ENCODE measurements around the gene GRIPAP1.

GRIPAP1 gene, protein sequence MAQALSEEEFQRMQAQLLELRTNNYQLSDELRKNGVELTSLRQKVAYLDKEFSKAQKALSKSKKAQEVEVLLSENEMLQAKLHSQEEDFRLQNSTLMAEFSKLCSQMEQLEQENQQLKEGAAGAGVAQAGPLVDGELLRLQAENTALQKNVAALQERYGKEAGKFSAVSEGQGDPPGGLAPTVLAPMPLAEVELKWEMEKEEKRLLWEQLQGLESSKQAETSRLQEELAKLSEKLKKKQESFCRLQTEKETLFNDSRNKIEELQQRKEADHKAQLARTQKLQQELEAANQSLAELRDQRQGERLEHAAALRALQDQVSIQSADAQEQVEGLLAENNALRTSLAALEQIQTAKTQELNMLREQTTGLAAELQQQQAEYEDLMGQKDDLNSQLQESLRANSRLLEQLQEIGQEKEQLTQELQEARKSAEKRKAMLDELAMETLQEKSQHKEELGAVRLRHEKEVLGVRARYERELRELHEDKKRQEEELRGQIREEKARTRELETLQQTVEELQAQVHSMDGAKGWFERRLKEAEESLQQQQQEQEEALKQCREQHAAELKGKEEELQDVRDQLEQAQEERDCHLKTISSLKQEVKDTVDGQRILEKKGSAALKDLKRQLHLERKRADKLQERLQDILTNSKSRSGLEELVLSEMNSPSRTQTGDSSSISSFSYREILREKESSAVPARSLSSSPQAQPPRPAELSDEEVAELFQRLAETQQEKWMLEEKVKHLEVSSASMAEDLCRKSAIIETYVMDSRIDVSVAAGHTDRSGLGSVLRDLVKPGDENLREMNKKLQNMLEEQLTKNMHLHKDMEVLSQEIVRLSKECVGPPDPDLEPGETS

DNA sequence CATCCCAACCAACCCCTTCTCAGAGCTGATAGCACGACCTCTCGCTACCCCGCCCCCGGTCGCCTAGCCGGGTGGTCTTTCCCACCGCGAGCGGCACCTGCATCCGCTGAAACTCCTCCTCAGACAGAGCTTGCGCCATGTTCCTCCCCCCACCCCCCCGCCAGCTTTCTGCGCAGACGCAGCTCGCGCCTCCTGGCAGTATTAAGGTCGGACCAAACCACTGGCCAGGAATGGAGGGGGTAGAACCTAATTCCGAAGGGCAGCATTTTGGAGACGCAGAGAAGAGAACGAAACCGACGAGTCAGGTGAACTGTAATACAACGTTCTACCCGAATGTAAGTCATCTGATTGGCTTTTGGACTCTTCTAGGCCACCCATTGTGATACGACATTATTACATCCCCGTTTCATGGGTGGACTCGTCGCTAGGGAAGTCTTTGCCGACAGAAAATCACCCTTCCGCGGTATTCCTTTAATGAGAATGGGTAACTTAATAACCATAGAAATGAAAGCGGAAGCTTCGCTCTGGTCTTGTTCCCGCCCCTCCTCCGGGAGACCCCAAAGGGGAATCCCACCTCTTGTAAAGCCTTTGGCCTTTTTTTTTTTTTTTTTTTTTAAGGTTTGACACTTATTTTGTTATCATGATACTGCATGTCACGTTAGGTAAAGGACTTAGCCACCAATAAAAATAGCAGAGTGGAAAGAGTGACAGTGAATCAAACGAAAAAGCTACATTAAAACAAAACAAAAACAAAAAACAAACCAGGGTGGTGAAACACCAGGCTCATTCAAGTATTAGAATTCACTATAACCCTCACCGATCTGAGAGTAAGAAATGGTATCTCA is at the start of gene GRIPAP1:
Gene GRIPAP1 (minus strand): TSS at position 174 of the 845 bp plus-strand sequence. CDS start 35 bp downstream, at position 139.
- DNase-seq (ENCODE audit: low read depth), result peak; percentile 88

- DNase-seq (ENCODE audit: low read depth), result no peak
Measured at GRCh38 chrX:49043987-49044281, 41.9 kb upstream of the GRIPAP1 start.

DNA sequence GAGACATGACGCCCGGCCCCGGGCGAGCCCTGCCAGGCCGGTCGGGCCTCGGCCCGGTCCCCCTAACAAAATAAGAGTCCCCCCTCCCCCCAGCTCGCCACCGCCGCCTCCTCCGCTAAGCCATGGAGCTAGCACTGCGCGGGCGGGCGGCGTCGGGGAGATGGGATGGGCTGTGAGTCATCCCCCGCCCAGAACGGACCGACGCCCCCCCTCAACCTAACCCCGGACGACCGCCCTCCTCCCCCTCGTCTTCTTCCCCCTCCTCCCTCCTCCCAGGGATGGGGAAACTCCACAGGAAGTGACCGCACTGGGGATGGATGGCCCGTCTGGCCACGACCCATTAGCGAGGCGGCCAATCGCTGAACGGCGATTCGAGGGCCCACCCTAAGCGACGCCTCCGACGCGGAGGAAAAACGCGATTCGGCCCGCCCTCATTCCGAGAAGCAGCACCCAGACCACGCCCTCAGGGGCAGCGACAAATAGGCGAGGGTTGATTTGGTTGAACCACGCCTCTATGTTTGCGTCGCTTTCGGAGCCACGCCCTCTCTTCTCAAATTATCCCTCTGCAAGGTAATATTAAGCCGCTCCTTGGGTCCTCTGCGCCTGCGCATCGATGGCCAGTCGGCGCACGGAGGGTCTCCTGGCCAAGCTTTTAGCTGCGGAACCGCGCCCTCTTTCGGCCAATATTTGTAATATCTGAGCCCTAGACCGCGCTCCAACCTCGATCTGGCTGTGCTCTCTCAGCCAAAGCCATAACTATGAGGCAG is 41.3 kb upstream of the GRIPAP1 start, which contains the start of gene TFE3:
Gene TFE3 (minus strand): TSS at position 138 of the 767 bp plus-strand sequence. CDS start 131 bp downstream, at position 7.
- DNase-seq (ENCODE audit: low read depth), result peak; percentile 98

- DNase-seq (ENCODE audit: low read depth), result peak; percentile 28
Measured at GRCh38 chrX:49042581-49043219, 40.6 kb upstream of the GRIPAP1 start.

DNA sequence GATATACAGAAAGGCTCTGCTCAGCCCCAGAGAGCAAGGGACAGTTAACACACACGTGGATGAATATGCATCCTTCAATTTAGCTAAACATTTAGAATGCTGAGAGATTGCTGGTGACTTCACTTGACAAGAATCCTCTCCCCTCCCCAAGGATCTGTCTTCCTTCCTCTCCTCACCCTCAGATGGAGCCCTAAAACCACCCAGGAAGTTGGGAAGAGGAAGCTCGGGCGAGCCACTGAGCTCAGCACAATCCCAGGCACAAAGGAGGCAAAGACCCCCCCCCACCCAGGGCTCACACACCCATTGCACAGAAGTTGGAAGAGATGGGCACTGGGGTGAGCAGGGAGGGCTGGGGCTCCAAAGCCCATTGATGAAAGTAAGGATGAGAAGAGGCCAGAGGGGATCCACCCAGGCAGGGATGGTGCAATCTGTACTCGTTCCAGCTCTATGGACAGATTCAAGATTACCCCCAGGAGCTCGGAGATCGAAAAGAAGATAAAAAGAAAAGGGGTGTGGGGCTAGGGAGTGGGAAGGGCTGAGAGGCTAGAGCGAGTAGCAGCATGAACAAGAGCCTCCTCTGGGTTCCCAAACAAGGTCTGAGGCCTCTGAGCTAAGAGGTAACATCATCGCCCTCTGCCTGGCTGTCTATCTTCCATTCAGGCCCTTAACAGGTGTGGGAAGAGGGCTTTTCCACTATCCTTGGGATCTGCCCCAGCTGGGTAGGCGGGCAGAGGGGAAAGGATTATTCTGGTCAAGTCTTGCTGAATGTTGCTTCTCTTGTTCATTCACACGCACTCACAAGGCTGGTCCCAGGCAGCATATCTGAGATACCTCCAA is 39.9 kb upstream of the GRIPAP1 start:
- DNase-seq (ENCODE audit: low read depth), result peak; percentile 82

- DNase-seq (ENCODE audit: low read depth), result peak; percentile 59
Measured at GRCh38 chrX:49040376-49040955, 38.4 kb upstream of the GRIPAP1 start.

- peak; percentile 95 for DNase-seq (ENCODE audit: low read depth)
Measured at GRCh38 chrX:49039598-49040375, 37.7 kb upstream of the GRIPAP1 start.

GRCh38 chrX:49037883-49038475 is 35.9 kb upstream of the GRIPAP1 start:
- peak; percentile 78 for DNase-seq (ENCODE audit: low read depth)

GRCh38 chrX:49030283-49030682 is 28.2 kb upstream of the GRIPAP1 start:
- no peak for DNase-seq (ENCODE audit: low read depth)

DNA sequence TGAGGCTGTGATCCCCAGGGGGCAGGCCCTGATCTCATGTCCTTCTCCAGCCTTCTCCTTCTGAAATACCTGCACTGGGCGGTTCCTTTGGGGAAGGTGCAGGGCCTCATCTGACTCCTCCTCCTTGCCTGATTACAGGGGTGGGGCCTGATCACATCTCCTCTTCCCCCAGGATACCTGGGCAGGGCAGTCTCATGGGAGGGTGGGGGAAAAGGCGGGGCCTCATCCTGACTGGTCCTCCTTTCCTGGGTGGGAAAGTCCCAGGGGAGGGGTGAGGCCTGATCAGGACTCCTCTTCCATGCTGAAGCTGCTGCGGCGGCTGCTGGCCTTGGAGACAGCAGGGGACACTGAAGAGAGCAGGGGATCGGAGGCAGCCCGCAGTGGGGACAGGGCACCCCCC is 27.8 kb upstream of the GRIPAP1 start:
- DNase-seq (ENCODE audit: low read depth), result no peak

GRCh38 chrX:49019599-49020249 is 17.7 kb upstream of the GRIPAP1 start:
- DNase-seq (ENCODE audit: low read depth), result no peak

DNA sequence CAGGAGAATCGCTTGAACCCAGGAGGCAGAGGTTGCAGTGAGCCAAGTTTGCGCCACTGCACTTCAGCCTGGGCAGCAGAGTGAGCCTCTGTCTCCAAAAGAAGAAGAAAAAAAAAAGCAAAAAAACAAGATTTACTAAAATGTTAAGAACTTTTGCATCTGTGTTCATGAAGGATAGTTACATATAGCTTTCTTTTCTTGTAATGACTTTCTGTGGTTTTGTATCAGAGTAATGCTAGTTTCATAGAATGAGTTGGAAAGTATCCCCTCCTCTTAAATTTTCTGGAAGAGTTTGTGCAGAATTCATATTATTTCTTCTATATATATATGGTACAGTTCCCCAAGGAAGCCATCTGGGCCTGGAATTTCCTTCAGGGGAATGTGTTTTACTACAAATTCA is 17.0 kb upstream of the GRIPAP1 start:
- DNase-seq (ENCODE audit: low read depth), result no peak

DNA sequence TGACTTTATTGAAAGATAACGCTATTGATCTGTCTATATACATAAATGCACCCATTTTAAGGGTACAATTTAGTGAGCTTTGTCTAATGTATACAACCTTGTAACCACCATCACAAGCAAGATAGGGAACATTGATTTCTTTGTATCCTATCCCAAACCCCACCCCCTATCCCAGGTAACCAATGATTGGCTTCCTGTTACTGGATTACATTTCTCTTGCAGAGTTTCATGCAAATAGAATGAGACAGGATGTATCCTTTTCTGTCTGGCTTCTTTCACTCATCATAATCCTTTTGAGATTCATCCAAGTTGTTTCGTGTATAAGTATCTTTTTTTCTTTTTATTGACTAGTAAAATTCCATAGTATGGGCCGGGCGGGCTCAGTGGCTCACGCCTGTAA is 1.6 kb upstream of the GRIPAP1 start:
- peak; percentile 4 for DNase-seq (ENCODE audit: low read depth)

DNA sequence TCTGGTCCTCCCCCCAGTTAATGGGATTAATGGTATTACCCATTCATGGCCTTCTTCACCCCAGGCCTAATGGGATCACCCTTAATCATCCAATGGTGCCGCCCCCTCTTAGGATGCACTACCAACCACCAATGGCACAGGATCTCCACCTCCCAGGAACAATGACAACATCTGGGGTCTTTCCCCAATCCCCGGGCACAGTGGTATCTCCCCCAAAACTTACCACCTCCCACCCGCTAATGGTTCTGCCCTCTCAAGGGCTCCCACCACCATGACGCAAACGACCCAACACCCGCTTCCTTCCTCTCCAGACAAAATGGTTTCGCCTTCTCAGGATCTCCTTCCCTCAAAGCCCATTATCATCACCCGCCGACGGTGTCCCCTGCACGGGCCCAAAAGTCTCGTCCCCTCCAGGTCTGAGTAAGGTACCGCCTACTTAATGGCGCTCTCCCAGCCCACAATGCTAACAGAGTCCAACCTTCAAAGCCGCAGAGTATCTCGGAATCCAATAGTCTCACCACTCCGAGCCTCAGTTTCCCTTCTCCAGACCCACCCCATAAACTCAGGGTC is 458 bp downstream of the GRIPAP1 start:
- DNase-seq (ENCODE audit: low read depth), result peak; percentile 76

DNA sequence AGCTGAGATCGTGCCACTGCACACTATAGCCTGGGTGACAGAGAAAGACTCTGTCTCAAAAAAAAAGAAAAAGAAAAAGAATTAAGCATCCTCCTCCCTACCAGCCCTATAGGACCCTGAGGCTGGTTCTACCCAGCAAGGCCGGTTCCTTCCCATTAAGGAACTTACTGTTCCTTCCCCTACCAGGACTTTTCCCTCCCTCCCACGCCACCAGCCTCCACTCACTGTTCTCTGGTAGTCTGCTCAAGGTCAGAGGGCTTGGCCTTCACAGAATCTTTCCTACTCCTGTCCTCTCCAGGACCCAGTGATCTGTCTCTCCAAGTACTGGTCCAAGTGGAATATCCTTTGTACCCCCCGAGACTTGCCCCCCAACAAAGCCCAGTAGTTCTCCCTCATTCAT is 1.4 kb downstream of the GRIPAP1 start:
- no peak for DNase-seq (ENCODE audit: low read depth)

DNA sequence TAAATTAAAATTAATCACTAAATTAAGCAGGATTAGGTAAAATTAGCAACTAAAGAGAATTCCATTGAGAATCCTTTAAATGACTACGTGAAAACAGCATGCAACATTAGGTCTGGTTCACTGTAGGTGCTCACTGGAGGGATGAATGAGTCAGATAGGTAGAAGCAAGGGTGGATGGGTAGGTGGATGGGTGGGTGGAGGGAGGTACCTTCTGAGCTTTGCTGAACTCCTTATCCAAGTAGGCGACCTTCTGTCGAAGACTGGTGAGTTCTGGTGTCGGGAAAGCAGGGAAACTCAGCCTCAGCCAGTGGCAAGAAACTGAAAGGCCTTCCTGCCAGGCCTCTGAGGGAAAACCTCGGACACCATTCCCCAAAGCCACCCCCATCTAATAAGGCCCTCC is 3.0 kb downstream of the GRIPAP1 start:
- DNase-seq (ENCODE audit: low read depth), result no peak

DNA sequence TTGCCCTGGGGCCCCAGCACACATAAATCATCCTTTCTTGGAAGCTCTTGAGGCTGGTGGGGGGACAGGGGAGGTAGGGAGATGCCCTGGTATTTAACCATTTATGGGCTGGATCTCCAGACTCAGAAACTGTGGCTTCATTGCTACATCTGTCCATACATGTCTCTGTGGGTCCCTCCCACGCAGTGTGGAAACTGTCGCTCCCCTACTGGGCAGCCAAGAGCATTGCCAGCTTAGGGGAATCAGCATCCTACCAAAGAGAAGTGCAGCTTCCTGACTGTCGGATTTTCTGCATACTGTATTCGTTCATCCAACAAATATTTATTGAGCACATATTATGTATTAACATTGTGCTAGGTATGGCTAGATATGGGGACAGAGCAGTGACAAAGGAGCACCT is 3.7 kb downstream of the GRIPAP1 start:
- DNase-seq (ENCODE audit: low read depth), result peak; percentile 2

DNA sequence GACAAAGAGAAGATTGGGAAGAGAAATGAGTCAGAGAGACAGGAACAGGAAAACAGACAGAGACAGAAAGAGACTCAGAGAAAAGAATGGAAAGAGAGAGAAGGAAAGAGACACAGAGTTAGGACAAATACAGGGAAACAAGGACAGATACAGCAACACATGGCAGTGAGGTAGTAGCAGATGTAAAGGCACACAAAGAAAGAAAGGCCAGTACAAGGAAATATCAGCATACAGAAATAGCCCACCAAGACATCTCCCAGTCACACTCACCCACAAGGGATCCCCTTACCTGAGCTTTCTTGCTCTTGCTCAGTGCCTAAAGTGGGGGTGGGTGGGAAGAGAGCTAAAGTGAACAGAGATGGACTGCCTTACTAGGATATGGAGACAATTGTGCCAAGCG is 4.2 kb downstream of the GRIPAP1 start:
- DNase-seq (ENCODE audit: low read depth), result no peak

Measured in ELR (cell line).